ENCODE measurements around the gene FASLG. TPM values are rescaled to one million over a fixed set of nuclear protein-coding genes. Genes with fewer than 3 reads are reported as not detected.

The FASLG gene
- total and polyA plus RNA-seq, 4 donors, result 0.20 to 0.34 (median 0.30) TPM; not detected in 1

DNA sequence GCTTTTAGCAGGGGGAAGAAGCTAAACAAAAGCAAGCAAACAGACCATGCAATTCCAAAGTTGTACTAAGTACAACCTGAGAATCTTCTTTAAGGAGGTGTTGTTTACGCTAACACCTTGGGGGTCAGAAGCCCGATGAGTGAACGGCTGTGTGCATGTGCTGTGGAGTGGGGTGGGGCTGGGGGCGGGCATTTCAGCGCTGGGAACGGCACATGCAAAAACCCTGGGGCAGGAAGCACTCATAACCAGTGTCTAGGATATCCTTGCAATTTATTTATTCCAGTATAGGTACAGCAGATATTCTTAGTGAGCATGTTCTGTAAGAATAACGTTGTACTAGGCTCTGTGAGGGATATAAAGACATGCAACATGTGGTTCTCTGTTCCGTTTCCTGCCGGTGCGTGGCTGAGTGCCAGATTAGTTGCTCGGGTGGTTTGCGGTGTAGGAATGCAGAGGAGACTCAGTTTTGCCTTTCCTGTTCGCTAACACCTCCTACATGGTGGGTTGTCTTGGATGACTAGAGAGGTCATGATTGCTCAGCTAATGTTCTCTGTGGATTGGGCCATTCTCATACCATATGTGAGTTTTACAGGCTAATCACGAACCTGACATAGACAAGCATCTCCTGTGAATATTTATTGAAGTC lies 3.7 kb downstream of the FASLG start:
- Histone ChIP-seq H3K9ac (ENCODE audit: insufficient read depth in 1 of 2, low read length in 2 of 2) (no peak overlapping the region), H3K27ac (ENCODE audit: low read depth in 1 of 2, low read length in 1 of 2) (no peak overlapping the region), H3K9me3 (ENCODE audit: control insufficient read depth in 4 of 4, insufficient read depth in 3 of 4, low read length in 3 of 4) (peaks cover 0 to 1% (median 0%) of the 10 kb centered on the region in 4 donors), H3K4me3 (no peak overlapping the region), H3K4me1 (ENCODE audit: control insufficient read depth in 5 of 5, insufficient read depth in 5 of 5, low read length in 5 of 5) (no peaks in the 10 kb centered on the region), H3K27me3 (ENCODE audit: control insufficient read depth in 3 of 3, insufficient read depth in 3 of 3, low read length in 2 of 3) (no peaks in the 10 kb centered on the region), H3K36me3 (ENCODE audit: control insufficient read depth in 4 of 4, insufficient read depth in 4 of 4, low read length in 4 of 4) (no peaks in the 10 kb centered on the region)
- DNase-seq (peak; percentile 16 to 29 (median 24)), ATAC-seq (ENCODE audit: insufficient read depth, low FRiP score) (peak; percentile 77)
- no peak for TF ChIP-seq CTCF (IDR thresholded peaks at IDR 0.05; ENCODE audit: control extremely low read depth, extremely low read depth)
- WGBS, 2 donors, result 34 to 39% methylated on average over 14 of the region's 14 CpGs

DNA sequence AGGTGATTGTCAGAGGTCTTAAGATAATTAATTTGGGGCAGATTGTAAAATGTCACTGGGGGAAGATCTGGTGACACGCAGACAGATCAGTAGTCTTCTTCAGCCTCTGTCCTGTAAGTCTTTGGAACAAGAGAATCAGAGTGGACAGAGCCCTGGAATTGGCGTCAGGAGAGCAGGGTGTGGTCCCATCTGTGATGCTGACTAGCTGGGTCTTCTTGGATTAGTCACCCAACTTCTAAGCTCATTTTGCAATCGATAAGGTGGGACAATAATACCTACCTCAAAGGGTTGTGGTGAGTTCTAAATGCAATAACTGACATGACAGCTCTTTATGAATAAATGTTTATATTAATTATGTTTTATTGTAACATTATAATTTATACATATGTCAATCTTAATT lies 4.8 kb downstream of the FASLG start:
- Histone ChIP-seq H3K4me3 (no peak overlapping the region), H3K27me3 (ENCODE audit: control insufficient read depth in 3 of 3, insufficient read depth in 3 of 3, low read length in 2 of 3) (no peaks in the 10 kb centered on the region), H3K9ac (ENCODE audit: insufficient read depth in 1 of 2, low read length in 2 of 2) (no peak overlapping the region), H3K27ac (ENCODE audit: low read depth in 1 of 2, low read length in 1 of 2) (no peak overlapping the region), H3K9me3 (ENCODE audit: control insufficient read depth in 4 of 4, insufficient read depth in 3 of 4, low read length in 3 of 4) (peaks cover 0 to under 1% (median 0%) of the 10 kb centered on the region in 4 donors), H3K36me3 (ENCODE audit: control insufficient read depth in 4 of 4, insufficient read depth in 4 of 4, low read length in 4 of 4) (no peaks in the 10 kb centered on the region), H3K4me1 (ENCODE audit: control insufficient read depth in 5 of 5, insufficient read depth in 5 of 5, low read length in 5 of 5) (no peaks in the 10 kb centered on the region)
- 88 to 89% methylated on average over 3 of the region's 3 CpGs for WGBS, 2 donors
- TF ChIP-seq CTCF (IDR thresholded peaks at IDR 0.05; ENCODE audit: control extremely low read depth, extremely low read depth), result no peak
- ATAC-seq (ENCODE audit: insufficient read depth, low FRiP score) (no peak), DNase-seq (no peak)

DNA sequence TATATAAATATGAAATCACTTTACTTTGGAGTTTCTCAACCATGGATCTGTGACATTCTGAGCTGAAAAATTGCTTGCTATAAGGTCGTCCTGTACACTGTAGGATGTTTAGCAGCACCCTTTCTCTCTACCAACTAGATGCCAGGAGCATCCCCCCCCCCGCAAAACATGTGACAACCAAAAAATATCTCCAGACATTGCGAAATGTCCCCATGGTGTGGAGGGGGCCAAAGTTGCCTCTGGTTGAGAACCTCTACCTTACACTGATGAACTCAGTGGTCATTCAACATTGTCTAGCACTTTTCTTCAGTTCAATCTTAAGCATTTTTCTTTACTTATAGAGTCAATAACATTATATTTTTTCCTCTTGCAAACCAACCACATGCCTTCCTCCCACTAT lies 9.2 kb downstream of the FASLG start:
- H3K4me3 ChIP-seq, result no peak overlapping the region
- no peaks in the 10 kb centered on the region for H3K4me1 ChIP-seq (ENCODE audit: control insufficient read depth in 5 of 5, insufficient read depth in 5 of 5, low read length in 5 of 5)
- DNase-seq, result no peak
- H3K27me3 ChIP-seq (ENCODE audit: control insufficient read depth in 3 of 3, insufficient read depth in 3 of 3, low read length in 2 of 3), result no peaks in the 10 kb centered on the region
- ATAC-seq (ENCODE audit: insufficient read depth, low FRiP score), result no peak
- 90 to 91% methylated on average over 3 of the region's 3 CpGs for WGBS, 2 donors
- no peaks in the 10 kb centered on the region for H3K9me3 ChIP-seq (ENCODE audit: control insufficient read depth in 4 of 4, insufficient read depth in 3 of 4, low read length in 3 of 4)
- no peaks in the 10 kb centered on the region for H3K36me3 ChIP-seq (ENCODE audit: control insufficient read depth in 4 of 4, insufficient read depth in 4 of 4, low read length in 4 of 4)
- H3K27ac ChIP-seq (ENCODE audit: low read depth in 1 of 2, low read length in 1 of 2), result no peak overlapping the region
- TF ChIP-seq CTCF (IDR thresholded peaks at IDR 0.05; ENCODE audit: control extremely low read depth, extremely low read depth), result no peak
- H3K9ac ChIP-seq (ENCODE audit: insufficient read depth in 1 of 2, low read length in 2 of 2), result no peak overlapping the region

DNA sequence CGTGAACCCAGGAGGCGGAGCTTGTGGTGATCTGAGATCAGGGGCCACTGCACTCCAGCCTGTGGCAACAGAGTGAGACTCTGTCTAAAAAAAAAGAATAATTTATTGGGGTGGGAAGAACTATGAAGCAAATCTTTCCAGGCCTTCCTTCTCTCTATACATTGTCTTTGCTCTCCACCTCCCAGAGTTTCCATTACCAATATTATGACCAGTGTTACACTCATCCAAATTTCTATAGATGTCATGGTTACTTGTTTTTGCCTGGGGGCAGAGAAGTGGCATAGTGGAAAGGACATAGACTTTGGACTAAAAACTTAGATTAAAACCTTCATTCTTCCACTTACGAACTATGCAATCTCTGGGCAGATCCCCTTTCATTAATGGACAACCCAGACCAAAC lies 10.1 kb downstream of the FASLG start:
- Histone ChIP-seq H3K9ac (ENCODE audit: insufficient read depth in 1 of 2, low read length in 2 of 2) (no peak overlapping the region), H3K27me3 (ENCODE audit: control insufficient read depth in 3 of 3, insufficient read depth in 3 of 3, low read length in 2 of 3) (no peaks in the 10 kb centered on the region), H3K36me3 (ENCODE audit: control insufficient read depth in 4 of 4, insufficient read depth in 4 of 4, low read length in 4 of 4) (no peaks in the 10 kb centered on the region), H3K4me1 (ENCODE audit: control insufficient read depth in 5 of 5, insufficient read depth in 5 of 5, low read length in 5 of 5) (no peaks in the 10 kb centered on the region), H3K9me3 (ENCODE audit: control insufficient read depth in 4 of 4, insufficient read depth in 3 of 4, low read length in 3 of 4) (no peaks in the 10 kb centered on the region), H3K4me3 (no peak overlapping the region), H3K27ac (ENCODE audit: low read depth in 1 of 2, low read length in 1 of 2) (no peak overlapping the region)
- TF ChIP-seq CTCF (IDR thresholded peaks at IDR 0.05; ENCODE audit: control extremely low read depth, extremely low read depth), result no peak
- no peak for ATAC-seq (ENCODE audit: insufficient read depth, low FRiP score)
- no peak for DNase-seq
- WGBS, 2 donors, result 93 to 97% methylated on average over 3 of the region's 3 CpGs

All from lung (tissue), 12 donors.